HG03457 (cell line): ENCODE results near the gene ANKRD44.

Source experiments
- ATAC-seq: cut with Tn5 transposase; IDR thresholded peaks from one replicate; pipeline ENCODE4 v1.9.1; 2021; ENCODE audit warnings: moderate number of reproducible peaks; ENCODE audit not compliant: unreplicated experiment

ANKRD44 gene

GRCh38 chr2:197211881-197212342 is 98.7 kb downstream of the ANKRD44 start:
- ATAC-seq = no peak

- no peak for ATAC-seq
Measured at GRCh38 chr2:197210430-197210829, 100.2 kb downstream of the ANKRD44 start.

GRCh38 chr2:197209742-197210408 is 100.7 kb downstream of the ANKRD44 start:
- peak; percentile 26 for ATAC-seq

- ATAC-seq = no peak
Measured at GRCh38 chr2:197209246-197209645, 101.3 kb downstream of the ANKRD44 start.

- no peak for ATAC-seq
Measured at GRCh38 chr2:197208841-197209240, 101.7 kb downstream of the ANKRD44 start.

- no peak for ATAC-seq
Measured at GRCh38 chr2:197208024-197208423, 102.6 kb downstream of the ANKRD44 start.

- no peak for ATAC-seq
Measured at GRCh38 chr2:197207598-197207997, 103.0 kb downstream of the ANKRD44 start.

GRCh38 chr2:197207106-197207505 is 103.5 kb downstream of the ANKRD44 start:
- no peak for ATAC-seq

- ATAC-seq = peak; percentile 55
Measured at GRCh38 chr2:197205585-197206215, 104.9 kb downstream of the ANKRD44 start.

GRCh38 chr2:197204519-197205250 is 105.9 kb downstream of the ANKRD44 start:
- no peak for ATAC-seq

GRCh38 chr2:197201874-197202273 is 108.7 kb downstream of the ANKRD44 start:
- ATAC-seq = no peak

GRCh38 chr2:197200762-197201058 is 109.9 kb downstream of the ANKRD44 start:
- ATAC-seq = no peak

GRCh38 chr2:197200051-197200761 is 110.4 kb downstream of the ANKRD44 start:
- ATAC-seq = no peak

- peak; percentile 96 for ATAC-seq
Measured at GRCh38 chr2:197198890-197199289, 111.7 kb downstream of the ANKRD44 start.

- no peak for ATAC-seq
Measured at GRCh38 chr2:197197895-197198311, 112.7 kb downstream of the ANKRD44 start.

GRCh38 chr2:197196541-197197180 is 113.9 kb downstream of the ANKRD44 start:
- ATAC-seq = no peak

- ATAC-seq = no peak
Measured at GRCh38 chr2:197195518-197195917, 115.1 kb downstream of the ANKRD44 start.

GRCh38 chr2:197191940-197192322 is 118.6 kb downstream of the ANKRD44 start:
- ATAC-seq = peak; percentile 73

- ATAC-seq = no peak
Measured at GRCh38 chr2:197191177-197191939, 119.2 kb downstream of the ANKRD44 start.

GRCh38 chr2:197190100-197190432 is 120.5 kb downstream of the ANKRD44 start:
- ATAC-seq = no peak
